ENCODE measurements around the gene MGMT.

MGMT gene

DNA sequence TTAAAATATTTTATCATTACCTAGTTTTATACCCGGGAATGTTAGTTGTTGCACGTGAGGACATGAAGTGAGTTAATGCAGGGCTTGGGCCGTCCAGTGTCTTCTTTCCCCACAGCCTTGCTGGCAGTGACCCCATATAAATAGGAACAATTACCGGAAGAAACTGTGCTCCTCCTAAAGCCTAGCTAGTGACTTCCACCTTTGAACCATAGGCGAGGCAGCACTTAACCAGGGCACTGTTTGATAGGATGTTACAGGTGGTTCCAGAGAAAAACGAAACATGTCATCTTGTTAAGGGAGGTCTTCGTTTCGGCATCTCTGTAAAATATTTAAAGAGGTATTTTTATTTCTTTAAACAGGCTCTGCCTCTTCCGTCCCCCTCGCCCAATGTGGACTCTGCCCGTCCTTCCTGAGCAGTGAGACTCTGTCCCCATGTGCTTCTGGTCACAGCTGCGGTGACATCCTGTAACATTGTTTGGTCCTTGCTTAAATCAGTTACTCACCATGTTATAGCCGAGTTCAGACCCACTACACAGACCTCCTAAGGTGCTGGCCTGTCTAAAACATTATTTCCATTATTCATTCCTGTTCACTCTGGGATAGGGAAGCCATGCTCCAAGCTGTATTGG lies 145.6 kb downstream of the MGMT start:
- TF ChIP-seq CTCF (IDR thresholded peaks at IDR 0.05; ENCODE audit: extremely low read depth, missing control alignments) = no peak
- DNase-seq (ENCODE audit: low spot score) = no peak

- no peak for TF ChIP-seq CTCF (IDR thresholded peaks at IDR 0.05; ENCODE audit: extremely low read depth, missing control alignments)
- no peak for DNase-seq (ENCODE audit: low spot score)
These were observed 146.4 kb downstream of the MGMT start for GRCh38 chr10:129613377-129613980.

DNA sequence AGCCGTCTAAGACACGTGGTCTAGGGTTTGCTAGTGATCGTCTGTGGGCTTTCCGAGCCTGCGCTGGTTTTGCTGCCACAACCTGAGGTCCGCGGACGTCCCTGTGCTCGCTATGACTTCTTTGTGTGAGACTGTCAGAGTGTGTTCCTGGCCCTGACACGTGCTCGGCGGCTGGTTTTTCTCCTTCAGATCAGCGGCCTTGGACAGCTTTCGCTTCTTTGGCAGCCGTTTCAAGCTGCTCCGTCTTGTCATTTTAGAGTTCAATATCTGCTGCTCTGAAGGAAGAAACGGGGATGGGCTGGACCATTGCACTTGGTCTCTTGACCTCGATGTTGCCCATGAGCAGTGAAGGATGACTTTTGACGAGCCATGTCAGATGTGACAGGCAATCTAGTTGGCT lies 147.3 kb downstream of the MGMT start:
- TF ChIP-seq CTCF (IDR thresholded peaks at IDR 0.05; ENCODE audit: extremely low read depth, missing control alignments) = no peak
- DNase-seq (ENCODE audit: low spot score) = no peak

DNA sequence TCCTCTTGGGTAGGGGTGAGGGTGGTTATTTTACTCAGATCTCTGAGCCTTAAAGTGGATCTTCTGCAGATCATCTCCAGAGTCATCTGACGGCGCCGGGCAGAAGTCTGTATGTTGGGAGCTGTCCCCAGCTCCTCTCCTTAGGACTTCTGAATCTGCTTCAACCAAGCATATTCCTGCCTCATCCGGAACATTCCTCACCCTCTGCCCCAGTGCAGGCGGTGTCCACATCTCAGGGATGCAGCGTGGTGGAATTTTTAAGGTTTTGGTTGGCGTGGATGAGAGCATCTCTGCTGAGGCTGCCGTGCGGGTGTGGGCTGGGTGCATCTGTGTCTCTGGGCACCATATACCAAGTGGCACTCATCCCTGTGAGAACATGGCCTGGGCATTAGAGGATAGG lies 148.3 kb downstream of the MGMT start:
- no peak for TF ChIP-seq CTCF (IDR thresholded peaks at IDR 0.05; ENCODE audit: extremely low read depth, missing control alignments)
- no peak for DNase-seq (ENCODE audit: low spot score)

- DNase-seq (ENCODE audit: low spot score) = no peak
- TF ChIP-seq CTCF (IDR thresholded peaks at IDR 0.05; ENCODE audit: extremely low read depth, missing control alignments) = no peak
These were observed 149.0 kb downstream of the MGMT start for GRCh38 chr10:129615921-129616525.

DNA sequence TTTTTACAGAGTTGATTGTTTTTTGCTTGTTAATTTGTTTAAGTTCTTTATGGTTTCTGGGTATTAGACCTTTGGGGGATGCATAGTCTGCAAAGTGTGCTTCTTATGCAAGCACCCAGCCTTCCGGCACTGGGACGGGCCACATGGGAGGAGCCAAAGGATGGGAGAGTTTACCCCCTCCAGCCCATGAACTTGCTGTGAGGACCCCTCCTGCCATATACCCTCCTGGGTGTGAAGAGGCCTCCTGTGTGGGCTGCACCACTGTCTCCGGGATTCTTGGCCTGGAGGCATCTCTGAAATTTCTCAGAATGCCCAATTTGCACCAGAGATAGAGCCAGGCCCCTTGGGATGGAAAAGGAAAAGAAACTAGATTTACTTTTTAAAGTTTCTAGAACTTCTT lies 150.7 kb downstream of the MGMT start:
- no peak for DNase-seq (ENCODE audit: low spot score)
- TF ChIP-seq CTCF (IDR thresholded peaks at IDR 0.05; ENCODE audit: extremely low read depth, missing control alignments) = no peak

GRCh38 chr10:129621062-129621461 lies 154.0 kb downstream of the MGMT start:
- no peak for DNase-seq (ENCODE audit: low spot score)
- no peak for TF ChIP-seq CTCF (IDR thresholded peaks at IDR 0.05; ENCODE audit: extremely low read depth, missing control alignments)

Data from GM20000 (cell line).